HCT116 (cell line): ENCODE data around the gene MYLK2. TPM values are rescaled to one million over a fixed set of nuclear protein-coding genes. Genes with fewer than 3 reads are reported as not detected.
A peak's percentile ranks its signal among the peaks of the same experiment; 100 is the strongest.

Source experiments
- ATAC-seq: fragments of 200-7000 bp; cut with Tn5 transposase; 2 replicates; pipeline ENCODE4 v1.9.1; 2020; ENCODE audit warnings: mild to moderate bottlenecking, moderate library complexity
- BruUV-seq: library from RNA; stranded (reverse); fragments of 400-500 nt; replicated peaks from 2 replicates; lab custom pipeline; 2021; lab: Mats Ljungman, UMichigan
- CTCF ChIA-PET: fragments of 300-600 bp; sonication (Branson Sonifier 250); formaldehyde crosslinking; loops from one replicate; lab custom pipeline; 2021; ENCODE audit warnings: antibody characterized with exemption; lab: Charles Lee
- POLR2A ChIA-PET: fragments of 300-600, 350-600 bp; sonication (Branson Sonifier 250); formaldehyde crosslinking; loops from one replicate; lab custom pipeline; 2021; ENCODE audit warnings: antibody characterized with exemption; lab: Charles Lee
- RAD21 ChIA-PET, 2 experiments: fragments of 300-600 bp; sonication (Branson Sonifier 250); formaldehyde crosslinking; loops; one replicate each; lab custom pipeline; 2023; ENCODE audit warnings: low total read pairs in 2 of 2; ENCODE audit not compliant: uncharacterized antibody in 2 of 2, unreplicated experiment in 2 of 2, low non-redundant PET in 1 of 2; lab: Charles Lee
- DNase-seq: peaks from one replicate; pipeline ENCODE4 v3.0.0-alpha.2; 2010; ENCODE audit warnings: low read depth, low spot score
- H2AFZ ChIP-seq: fragments of 200-600 bp; shearing (Covaris generic), sonication (generic); 2 replicates; pipeline ENCODE4 v1.6.1; 2017; ENCODE audit warnings: low read depth, mixed run types, mixed read lengths, antibody characterized with exemption, low read length; ENCODE audit not compliant: poor library complexity, severe bottlenecking
- H3K27ac ChIP-seq: 2 replicates; pipeline ENCODE4 v1.5.1; 2012; ENCODE audit warnings: low read depth, low read length
- H3K27me3 ChIP-seq: fragments of 200-600 bp; sonication (generic); 2 replicates; pipeline ENCODE4 v1.6.1; 2016; ENCODE audit warnings: mixed run types, low read length, mixed read lengths; ENCODE audit not compliant: insufficient read depth
- H3K36me3 ChIP-seq, 2 experiments: fragments of 200-500 bp in 1 of 2; fragments of 200-600 bp in 1 of 2; sonication (Bioruptor generic) in 1 of 2; sonication (generic) in 1 of 2; 2 replicates each; pipeline versions ENCODE4 v1.5.1 to v1.6.1; 2014 to 2016; ENCODE audit warnings: low read length in 2 of 2, inconsistent platforms in 1 of 2, mixed read lengths in 1 of 2, mixed run types in 1 of 2; ENCODE audit not compliant: insufficient read depth in 2 of 2, control insufficient read depth in 1 of 2
- H3K4me1 ChIP-seq, 2 experiments: fragments of 200-600 bp in 1 of 2; sonication (generic) in 1 of 2; 2 replicates each; pipeline versions ENCODE4 v1.5.1 to v1.6.1; 2012 to 2017; ENCODE audit warnings: low read length in 2 of 2, inconsistent platforms in 1 of 2, mild to moderate bottlenecking in 1 of 2, mixed read lengths in 1 of 2, mixed run types in 1 of 2, moderate library complexity in 1 of 2; ENCODE audit not compliant: insufficient read depth in 2 of 2, control insufficient read depth in 1 of 2
- H3K4me2 ChIP-seq: fragments of 200-600 bp; sonication (generic); 2 replicates; pipeline ENCODE4 v1.6.1; 2017; ENCODE audit warnings: mixed run types, low read length, mixed read lengths
- H3K4me3 ChIP-seq, 2 experiments: fragments of 200-600 bp in 1 of 2; sonication (generic) in 1 of 2; replicated peaks in 1 of 2; 2 replicates each; pipeline ENCODE4 v1.5.1; 2011 to 2016; ENCODE audit warnings: low read length in 2 of 2, control low read depth in 1 of 2, low read depth in 1 of 2, mild to moderate bottlenecking in 1 of 2, mixed read lengths in 1 of 2, mixed run types in 1 of 2
- H3K79me2 ChIP-seq: fragments of 200-600 bp; sonication (generic); 2 replicates; pipeline ENCODE4 v1.6.1; 2017; ENCODE audit warnings: mild to moderate bottlenecking, mixed run types, low read length, moderate library complexity, mixed read lengths; ENCODE audit not compliant: insufficient read depth
- H3K9ac ChIP-seq: fragments of 200-600 bp; sonication (generic); 2 replicates; pipeline ENCODE4 v1.6.1; 2016; ENCODE audit warnings: low read length, mixed read lengths
- H3K9me2 ChIP-seq: fragments of 200-600 bp; sonication (generic), shearing (Covaris generic); 2 replicates; pipeline ENCODE4 v1.6.1; 2017; ENCODE audit warnings: mixed run types, mild to moderate bottlenecking, moderate library complexity; ENCODE audit not compliant: insufficient read depth
- H3K9me3 ChIP-seq, 2 experiments: fragments of 200-500 bp in 1 of 2; fragments of 200-600 bp in 1 of 2; sonication (Bioruptor generic) in 1 of 2; sonication (generic) in 1 of 2; 2 replicates each; pipeline ENCODE4 v1.6.1; 2014 to 2017; ENCODE audit warnings: low read length in 2 of 2, mixed read lengths in 2 of 2, inconsistent platforms in 1 of 2, low read depth in 1 of 2, mild to moderate bottlenecking in 1 of 2, mixed run types in 1 of 2, moderate library complexity in 1 of 2; ENCODE audit not compliant: control insufficient read depth in 1 of 2, insufficient read depth in 1 of 2
- H4K20me1 ChIP-seq: fragments of 200-600 bp; sonication (generic), shearing (Covaris generic); 2 replicates; pipeline ENCODE4 v1.6.1; 2017; ENCODE audit warnings: mixed run types, mild to moderate bottlenecking, moderate library complexity; ENCODE audit not compliant: insufficient read depth
- CEBPB ChIP-seq: IDR thresholded peaks from 2 replicates; pipeline ENCODE4 v1.6.1; 2012; ENCODE audit warnings: low read depth
- EGR1 ChIP-seq: IDR thresholded peaks from 2 replicates; pipeline ENCODE4 v1.6.1; 2012; ENCODE audit warnings: low read depth
- ELF1 ChIP-seq: IDR thresholded peaks from 2 replicates; pipeline ENCODE4 v1.6.1; 2012; ENCODE audit warnings: low read depth, borderline replicate concordance
- EZH2phosphoT487 ChIP-seq: fragments of 200-600 bp; IDR thresholded peaks from 2 replicates; pipeline ENCODE4 v1.6.1; 2018; ENCODE audit warnings: antibody characterized with exemption, borderline replicate concordance
- POLR2A ChIP-seq: IDR thresholded peaks from 2 replicates; pipeline ENCODE4 v1.7.0; 2011; ENCODE audit warnings: borderline replicate concordance; ENCODE audit not compliant: insufficient read depth, insufficient read length; ENCODE audit errors: extremely low read depth
- POLR2AphosphoS5 ChIP-seq: IDR thresholded peaks from 2 replicates; pipeline ENCODE4 v1.6.1; 2011; ENCODE audit warnings: mild to moderate bottlenecking, low read depth, low read length, moderate library complexity
- SIN3A ChIP-seq: IDR thresholded peaks from 2 replicates; pipeline ENCODE4 v1.6.1; 2012; ENCODE audit warnings: low read depth
- SP1 ChIP-seq: IDR thresholded peaks from 2 replicates; pipeline ENCODE4 v1.6.1; 2012; ENCODE audit warnings: low read depth
- ZFX ChIP-seq: fragments of 450-650 bp; IDR thresholded peaks from 2 replicates; pipeline ENCODE4 v1.6.1; 2017
- ZNF274 ChIP-seq: fragments of 200-500 bp; sonication (Bioruptor generic); IDR thresholded peaks from 2 replicates; pipeline ENCODE4 v1.6.1; 2014; ENCODE audit warnings: mild to moderate bottlenecking, low read depth, low read length, inconsistent platforms
- intact Hi-C: fragments of 100-400 bp; cut with micrococcal nuclease; formaldehyde crosslinking; loops from 2 replicates; pipeline ENCODE4 v1.10.0; 2022
- total RNA-seq: library from RNA; stranded (reverse); gene quantifications from one replicate; pipeline ENCODE4 v1.2.1, GENCODE V29; 2021; ENCODE audit not compliant: unreplicated experiment
- TF ChIP-seq, protein P1 (sequence below): IDR thresholded peaks from 2 replicates; pipeline ENCODE4 v1.6.1; 2012
- TF ChIP-seq, protein P2 (sequence below): IDR thresholded peaks from 2 replicates; pipeline ENCODE4 v1.6.1; 2012; ENCODE audit warnings: low read depth
- TF ChIP-seq, protein P3 (sequence below), 3 experiments: fragments of 200-600 bp in 1 of 3; sonication (generic) in 1 of 3; IDR thresholded peaks in 2 of 3; conservative IDR thresholded peaks in 1 of 3; 2 replicates each; pipeline ENCODE4 v1.5.1; 2012 to 2017; ENCODE audit warnings: low read depth in 2 of 3, low read length in 2 of 3, antibody characterized with exemption in 1 of 3, borderline replicate concordance in 1 of 3, control low read depth in 1 of 3, mild to moderate bottlenecking in 1 of 3, mixed read lengths in 1 of 3, mixed run types in 1 of 3, moderate library complexity in 1 of 3; ENCODE audit not compliant: insufficient read depth in 1 of 3

The MYLK2 gene
- total RNA-seq, 1 experiment from 2014 or later = 0.34 TPM

DNA sequence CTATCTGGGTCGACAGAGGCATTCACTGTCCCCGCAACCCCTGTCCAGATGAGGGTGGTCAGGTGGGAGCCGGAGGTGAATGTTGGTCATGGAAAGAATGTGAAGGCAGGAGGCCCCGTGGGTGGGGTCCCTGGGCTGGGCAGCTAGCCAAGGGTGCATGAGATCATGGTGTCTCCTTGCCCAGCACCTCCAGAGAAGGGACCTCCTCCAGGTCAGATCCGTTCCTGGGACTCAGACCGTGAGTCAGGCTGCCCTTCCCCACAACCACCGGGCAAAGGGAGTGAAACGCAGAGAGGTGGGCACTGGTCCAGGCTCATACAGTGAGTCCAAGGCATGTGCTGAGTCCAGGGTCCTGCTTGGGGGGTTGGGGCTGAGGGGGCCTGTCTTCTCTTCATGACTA lies 22.8 kb downstream of the MYLK2 start:
- BruUV-seq = no TSS peak

DNA sequence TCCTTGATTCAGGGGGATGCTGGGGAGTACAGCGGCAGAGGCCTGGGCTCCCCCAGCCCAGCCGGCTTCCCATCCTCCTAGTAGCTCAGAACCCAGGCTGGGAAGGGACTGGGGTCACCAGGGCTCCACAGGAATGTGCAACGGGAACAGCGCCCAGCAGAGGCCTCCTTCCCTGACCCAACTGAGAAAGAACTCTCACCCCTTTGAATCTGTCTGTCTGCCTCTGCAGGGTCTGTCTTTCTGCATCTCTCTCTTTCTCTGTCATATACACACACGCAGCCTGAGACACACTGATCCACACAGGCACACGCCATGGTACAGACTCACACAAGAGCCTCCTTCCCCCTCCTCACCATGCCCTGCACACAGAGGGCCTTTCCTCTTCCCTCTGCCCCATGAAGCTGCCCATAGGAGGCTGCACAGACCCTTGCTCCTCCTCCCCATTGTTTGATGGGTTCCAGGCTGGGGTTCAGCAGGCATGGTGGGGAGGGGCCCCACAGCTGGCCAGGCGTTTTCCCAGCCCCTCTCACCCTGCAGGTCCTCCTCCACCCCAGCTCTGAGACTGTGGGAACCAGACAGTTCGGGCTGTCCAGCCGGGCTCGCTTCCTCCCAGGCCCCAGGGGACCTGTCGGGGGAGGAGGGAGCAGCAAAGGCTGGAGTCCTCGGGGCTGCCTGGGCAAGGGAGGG lies 23.5 kb downstream of the MYLK2 start:
- Histone ChIP-seq H3K4me3 (no peak overlapping the region), H3K4me1 (peaks cover 16 to 38% of the 10 kb centered on the region in 2 experiments), H3K9me2 (no peaks in the 10 kb centered on the region), H2AFZ (no peak overlapping the region), H3K9ac (no peak overlapping the region), H4K20me1 (no peaks in the 10 kb centered on the region), H3K4me2 (peak overlapping the region; percentile 27), H3K27ac (no peak overlapping the region; the same call in 1 of the 2 replicates), H3K27me3 (no peaks in the 10 kb centered on the region), H3K9me3 (no peaks in the 10 kb centered on the region), H3K79me2 (no peaks in the 10 kb centered on the region), H3K36me3 (no peaks in the 10 kb centered on the region)
- no peak for DNase-seq
- ChIA-PET RAD21 (no interaction called here), POLR2A (no interaction called here), CTCF (interaction anchor here (2.3 kb wide), 1 partner anchor 10 kb away, joined by 11 read pairs; no protein-coding TSS in a partner anchor)
- no peak for ATAC-seq
- no TSS peak for BruUV-seq
- intact Hi-C loops = no loop called here
- no peak for TF ChIP-seq EGR1
- no peak for TF ChIP-seq POLR2A
- TF ChIP-seq CEBPB = no peak
- TF ChIP-seq ZNF274 = no peak
- TF ChIP-seq, protein P1, sequence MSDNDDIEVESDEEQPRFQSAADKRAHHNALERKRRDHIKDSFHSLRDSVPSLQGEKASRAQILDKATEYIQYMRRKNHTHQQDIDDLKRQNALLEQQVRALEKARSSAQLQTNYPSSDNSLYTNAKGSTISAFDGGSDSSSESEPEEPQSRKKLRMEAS = no peak
- TF ChIP-seq EZH2phosphoT487 = no peak
- TF ChIP-seq, protein P2, sequence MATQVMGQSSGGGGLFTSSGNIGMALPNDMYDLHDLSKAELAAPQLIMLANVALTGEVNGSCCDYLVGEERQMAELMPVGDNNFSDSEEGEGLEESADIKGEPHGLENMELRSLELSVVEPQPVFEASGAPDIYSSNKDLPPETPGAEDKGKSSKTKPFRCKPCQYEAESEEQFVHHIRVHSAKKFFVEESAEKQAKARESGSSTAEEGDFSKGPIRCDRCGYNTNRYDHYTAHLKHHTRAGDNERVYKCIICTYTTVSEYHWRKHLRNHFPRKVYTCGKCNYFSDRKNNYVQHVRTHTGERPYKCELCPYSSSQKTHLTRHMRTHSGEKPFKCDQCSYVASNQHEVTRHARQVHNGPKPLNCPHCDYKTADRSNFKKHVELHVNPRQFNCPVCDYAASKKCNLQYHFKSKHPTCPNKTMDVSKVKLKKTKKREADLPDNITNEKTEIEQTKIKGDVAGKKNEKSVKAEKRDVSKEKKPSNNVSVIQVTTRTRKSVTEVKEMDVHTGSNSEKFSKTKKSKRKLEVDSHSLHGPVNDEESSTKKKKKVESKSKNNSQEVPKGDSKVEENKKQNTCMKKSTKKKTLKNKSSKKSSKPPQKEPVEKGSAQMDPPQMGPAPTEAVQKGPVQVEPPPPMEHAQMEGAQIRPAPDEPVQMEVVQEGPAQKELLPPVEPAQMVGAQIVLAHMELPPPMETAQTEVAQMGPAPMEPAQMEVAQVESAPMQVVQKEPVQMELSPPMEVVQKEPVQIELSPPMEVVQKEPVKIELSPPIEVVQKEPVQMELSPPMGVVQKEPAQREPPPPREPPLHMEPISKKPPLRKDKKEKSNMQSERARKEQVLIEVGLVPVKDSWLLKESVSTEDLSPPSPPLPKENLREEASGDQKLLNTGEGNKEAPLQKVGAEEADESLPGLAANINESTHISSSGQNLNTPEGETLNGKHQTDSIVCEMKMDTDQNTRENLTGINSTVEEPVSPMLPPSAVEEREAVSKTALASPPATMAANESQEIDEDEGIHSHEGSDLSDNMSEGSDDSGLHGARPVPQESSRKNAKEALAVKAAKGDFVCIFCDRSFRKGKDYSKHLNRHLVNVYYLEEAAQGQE = no peak
- no peak for TF ChIP-seq ZFX
- no peak for TF ChIP-seq ELF1
- TF ChIP-seq SIN3A = no peak
- TF ChIP-seq POLR2AphosphoS5 = no peak

More for the DNA sequence above, 22.8 kb downstream of the MYLK2 start:
- ChIA-PET POLR2A (no interaction called here), CTCF (interaction anchor here (2.3 kb wide), 1 partner anchor 11 kb away, joined by 11 read pairs; no protein-coding TSS in a partner anchor), RAD21 (no interaction called here)
- H3K9me3 ChIP-seq = no peaks in the 10 kb centered on the region
- no peaks in the 10 kb centered on the region for H3K79me2 ChIP-seq
- no peak overlapping the region for H2AFZ ChIP-seq
- H3K9me2 ChIP-seq = no peaks in the 10 kb centered on the region
- DNase-seq = no peak
- 0 out of 2 replicates have a peak, but pooled peaks have one; percentile 26 for ATAC-seq
- intact Hi-C loops = no loop called here
- H3K36me3 ChIP-seq = no peaks in the 10 kb centered on the region
- peaks cover 16 to 44% of the 10 kb centered on the region in 2 experiments for H3K4me1 ChIP-seq
- H3K27me3 ChIP-seq = no peaks in the 10 kb centered on the region
- no peak overlapping the region for H3K9ac ChIP-seq
- H3K4me3 ChIP-seq = no peak overlapping the region
- H4K20me1 ChIP-seq = no peaks in the 10 kb centered on the region
- H3K4me2 ChIP-seq = peak overlapping the region; percentile 27
- TF ChIP-seq POLR2AphosphoS5 (peak; percentile 12; the same call in 1 of the 2 replicates), SP1 (peak; percentile 20)
- TF ChIP-seq, protein P3, sequence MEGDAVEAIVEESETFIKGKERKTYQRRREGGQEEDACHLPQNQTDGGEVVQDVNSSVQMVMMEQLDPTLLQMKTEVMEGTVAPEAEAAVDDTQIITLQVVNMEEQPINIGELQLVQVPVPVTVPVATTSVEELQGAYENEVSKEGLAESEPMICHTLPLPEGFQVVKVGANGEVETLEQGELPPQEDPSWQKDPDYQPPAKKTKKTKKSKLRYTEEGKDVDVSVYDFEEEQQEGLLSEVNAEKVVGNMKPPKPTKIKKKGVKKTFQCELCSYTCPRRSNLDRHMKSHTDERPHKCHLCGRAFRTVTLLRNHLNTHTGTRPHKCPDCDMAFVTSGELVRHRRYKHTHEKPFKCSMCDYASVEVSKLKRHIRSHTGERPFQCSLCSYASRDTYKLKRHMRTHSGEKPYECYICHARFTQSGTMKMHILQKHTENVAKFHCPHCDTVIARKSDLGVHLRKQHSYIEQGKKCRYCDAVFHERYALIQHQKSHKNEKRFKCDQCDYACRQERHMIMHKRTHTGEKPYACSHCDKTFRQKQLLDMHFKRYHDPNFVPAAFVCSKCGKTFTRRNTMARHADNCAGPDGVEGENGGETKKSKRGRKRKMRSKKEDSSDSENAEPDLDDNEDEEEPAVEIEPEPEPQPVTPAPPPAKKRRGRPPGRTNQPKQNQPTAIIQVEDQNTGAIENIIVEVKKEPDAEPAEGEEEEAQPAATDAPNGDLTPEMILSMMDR (IDR thresholded peaks at IDR 0.05 in 2 of 3, conservative IDR thresholded peaks at IDR 0.05 in 1 of 3; ENCODE audit: borderline replicate concordance in 1 of 3, insufficient read depth in 1 of 3, low read depth in 2 of 3, low read length in 2 of 3) = no peak
- no peak overlapping the region; the same call in 1 of the 2 replicates for H3K27ac ChIP-seq
